NT2/D1 (cell line): ENCODE results near the gene LDLRAD4.

Experiments
- SUZ12 ChIP-seq: IDR thresholded peaks from 2 replicates; pipeline ENCODE4 v1.6.1; 2011; ENCODE audit not compliant: insufficient read length, insufficient read depth; ENCODE audit errors: extremely low read depth
- YY1 ChIP-seq: IDR thresholded peaks from 2 replicates; pipeline ENCODE4 v1.6.1; 2011; ENCODE audit not compliant: insufficient read length, insufficient read depth
- ZNF274 ChIP-seq: IDR thresholded peaks from 2 replicates; pipeline ENCODE4 v1.6.1; 2011; ENCODE audit warnings: mild to moderate bottlenecking, low read depth, low read length

DNA sequence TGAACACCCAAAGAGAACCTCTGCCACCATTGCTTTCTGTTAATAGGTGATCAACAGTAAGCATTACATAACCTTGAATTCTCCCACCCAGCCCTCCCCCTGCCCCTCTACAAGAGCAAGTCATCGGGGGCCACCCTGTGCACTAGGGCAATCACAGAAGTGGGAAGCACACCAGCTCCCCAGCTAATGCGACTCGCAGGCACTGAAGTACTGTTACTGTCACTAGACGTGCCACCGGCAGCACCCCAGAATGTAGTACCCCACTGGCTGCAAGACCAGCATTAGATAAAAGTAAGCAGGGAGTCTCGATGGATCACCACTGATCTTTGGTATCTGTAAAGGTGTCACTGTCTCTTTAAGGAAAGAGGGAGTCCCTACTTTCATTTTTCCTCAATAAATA, 340.2 kb downstream of the LDLRAD4 start:
- no peak for TF ChIP-seq ZNF274
- TF ChIP-seq YY1 = no peak
- no peak for TF ChIP-seq SUZ12
